COLO829 (cell line): ENCODE data around the gene TUBA4B.

Experiments used
- DNase-seq: peaks from one replicate; pipeline ENCODE4 v3.0.0; 2012; ENCODE audit warnings: low spot score

TUBA4B gene

GRCh38 chr2:219218732-219219701 is 34.0 kb upstream of the TUBA4B start, which contains the start of gene ABCB6:
Gene ABCB6 (minus strand): TSS chr2:219218958. CDS start chr2:219218673, 285 bp downstream.
- peak; percentile 94 for DNase-seq

- DNase-seq, result no peak
Measured at GRCh38 chr2:219219784-219220532, 33.1 kb upstream of the TUBA4B start.

GRCh38 chr2:219220652-219221402 is 32.2 kb upstream of the TUBA4B start:
- no peak for DNase-seq

GRCh38 chr2:219221957-219222518 is 31.0 kb upstream of the TUBA4B start:
- DNase-seq, result no peak

GRCh38 chr2:219223831-219224610 is 29.0 kb upstream of the TUBA4B start:
- no peak for DNase-seq

- DNase-seq, result no peak
Measured at GRCh38 chr2:219225350-219225749, 27.7 kb upstream of the TUBA4B start.

GRCh38 chr2:219228041-219228910 is 24.8 kb upstream of the TUBA4B start:
- no peak for DNase-seq

- DNase-seq, result no peak
Measured at GRCh38 chr2:219228911-219229304, 24.1 kb upstream of the TUBA4B start.

GRCh38 chr2:219229305-219230058 is 23.6 kb upstream of the TUBA4B start, which contains the start of the genes ANKZF1 and ATG9A:
Gene ANKZF1 (plus strand): TSS chr2:219229806. CDS start chr2:219230258, 452 bp downstream.
Gene ATG9A (minus strand): TSS chr2:219229636. CDS start chr2:219228024, 1,612 bp downstream.
- peak; percentile 98 for DNase-seq

- peak; percentile 33 for DNase-seq
Measured at GRCh38 chr2:219230059-219230540, 22.9 kb upstream of the TUBA4B start.

- DNase-seq, result no peak
Measured at GRCh38 chr2:219234331-219234730, 18.7 kb upstream of the TUBA4B start.

- DNase-seq, result no peak
Measured at GRCh38 chr2:219243291-219243761, 9.7 kb upstream of the TUBA4B start.

- DNase-seq, result no peak
Measured at GRCh38 chr2:219244789-219245147, 8.3 kb upstream of the TUBA4B start.

- peak; percentile 94 for DNase-seq
Measured at GRCh38 chr2:219245148-219245898, 7.7 kb upstream of the TUBA4B start, which contains the start of the genes GLB1L and STK16. Gene GLB1L (minus strand): TSS chr2:219245444. CDS start chr2:219243573, 1,871 bp downstream. Gene STK16 (plus strand): TSS chr2:219245479. CDS start chr2:219246000, 521 bp downstream.

- DNase-seq, result no peak
Measured at GRCh38 chr2:219245899-219246230, 7.2 kb upstream of the TUBA4B start.

GRCh38 chr2:219246559-219246958 is 6.5 kb upstream of the TUBA4B start:
- DNase-seq, result no peak

GRCh38 chr2:219247678-219248642 is 5.1 kb upstream of the TUBA4B start:
- no peak for DNase-seq
